Measurements from ENCODE around the gene FGB. TPM values are rescaled to one million over a fixed set of nuclear protein-coding genes. Genes with fewer than 3 reads are reported as not detected.

FGB gene
- total and polyA plus RNA-seq, 2 of the 13 experiments (the other 11 are each of a cell fraction or from before 2014, with no cell fraction given), result 226 to 784 TPM

DNA sequence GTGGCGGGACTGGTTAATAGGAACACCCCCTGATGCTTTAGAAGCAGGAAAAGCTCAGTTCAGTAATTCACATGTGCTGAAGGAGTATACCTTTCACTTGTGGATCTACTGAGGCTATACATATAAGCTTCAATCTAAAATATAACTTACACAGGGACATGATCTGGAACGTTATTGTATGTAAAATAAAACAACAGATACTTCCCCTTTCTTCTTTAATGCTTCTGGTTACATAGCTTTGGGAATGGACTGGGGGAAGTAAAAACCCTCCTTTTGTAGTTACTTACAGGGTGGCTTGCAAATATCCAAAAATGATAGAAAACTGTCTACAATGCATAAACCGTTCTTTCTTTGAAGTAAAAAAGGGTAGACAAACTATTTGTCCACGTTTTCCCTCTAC lies 47.8 kb downstream of the FGB start (continued):
- TF ChIP-seq, protein P1, sequence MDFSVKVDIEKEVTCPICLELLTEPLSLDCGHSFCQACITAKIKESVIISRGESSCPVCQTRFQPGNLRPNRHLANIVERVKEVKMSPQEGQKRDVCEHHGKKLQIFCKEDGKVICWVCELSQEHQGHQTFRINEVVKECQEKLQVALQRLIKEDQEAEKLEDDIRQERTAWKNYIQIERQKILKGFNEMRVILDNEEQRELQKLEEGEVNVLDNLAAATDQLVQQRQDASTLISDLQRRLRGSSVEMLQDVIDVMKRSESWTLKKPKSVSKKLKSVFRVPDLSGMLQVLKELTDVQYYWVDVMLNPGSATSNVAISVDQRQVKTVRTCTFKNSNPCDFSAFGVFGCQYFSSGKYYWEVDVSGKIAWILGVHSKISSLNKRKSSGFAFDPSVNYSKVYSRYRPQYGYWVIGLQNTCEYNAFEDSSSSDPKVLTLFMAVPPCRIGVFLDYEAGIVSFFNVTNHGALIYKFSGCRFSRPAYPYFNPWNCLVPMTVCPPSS (IDR thresholded peaks at IDR 0.05), result no peak
- TF ChIP-seq EP300 (IDR thresholded peaks at IDR 0.05; ENCODE audit: low read depth in 2 of 2, low read length in 2 of 2) (no peak), EP300 (CRISPR knock-in tag; IDR thresholded peaks at IDR 0.05; ENCODE audit: borderline replicate concordance) (no peak), ZNF3 (CRISPR knock-in tag; IDR thresholded peaks at IDR 0.05) (no peak), ZNF17 (CRISPR knock-in tag; IDR thresholded peaks at IDR 0.05) (no peak), ZNF543 (CRISPR knock-in tag; IDR thresholded peaks at IDR 0.05) (no peak), ZNF446 (CRISPR knock-in tag; IDR thresholded peaks at IDR 0.05) (no peak), RBFOX2 (IDR thresholded peaks at IDR 0.05; ENCODE audit: low read depth, low read length) (peak; percentile 38), WIZ (CRISPR knock-in tag; IDR thresholded peaks at IDR 0.05) (no peak), RAD21 (CRISPR knock-in tag; IDR thresholded peaks at IDR 0.05) (no peak), ZSCAN30 (CRISPR knock-in tag; IDR thresholded peaks at IDR 0.05) (no peak), ZNF264 (CRISPR knock-in tag; IDR thresholded peaks at IDR 0.05) (no peak), SAP130 (CRISPR knock-in tag; IDR thresholded peaks at IDR 0.05; ENCODE audit: low read depth) (peak; percentile 10; the same call in 1 of the 2 replicates), POLR2A (IDR thresholded peaks at IDR 0.05; ENCODE audit: insufficient read depth in 1 of 2, low read depth in 2 of 2, low read length in 2 of 2) (peak in 1 of 2 experiments; percentile 45; a peak in 1 of 4 replicates), SRF (IDR thresholded peaks at IDR 0.05; ENCODE audit: low read depth, low read length) (no peak)
- TF ChIP-seq, protein P2, sequence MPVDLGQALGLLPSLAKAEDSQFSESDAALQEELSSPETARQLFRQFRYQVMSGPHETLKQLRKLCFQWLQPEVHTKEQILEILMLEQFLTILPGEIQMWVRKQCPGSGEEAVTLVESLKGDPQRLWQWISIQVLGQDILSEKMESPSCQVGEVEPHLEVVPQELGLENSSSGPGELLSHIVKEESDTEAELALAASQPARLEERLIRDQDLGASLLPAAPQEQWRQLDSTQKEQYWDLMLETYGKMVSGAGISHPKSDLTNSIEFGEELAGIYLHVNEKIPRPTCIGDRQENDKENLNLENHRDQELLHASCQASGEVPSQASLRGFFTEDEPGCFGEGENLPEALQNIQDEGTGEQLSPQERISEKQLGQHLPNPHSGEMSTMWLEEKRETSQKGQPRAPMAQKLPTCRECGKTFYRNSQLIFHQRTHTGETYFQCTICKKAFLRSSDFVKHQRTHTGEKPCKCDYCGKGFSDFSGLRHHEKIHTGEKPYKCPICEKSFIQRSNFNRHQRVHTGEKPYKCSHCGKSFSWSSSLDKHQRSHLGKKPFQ (CRISPR knock-in tag; IDR thresholded peaks at IDR 0.05; ENCODE audit: insufficient replicate concordance), result no peak
- TF ChIP-seq, protein P3, sequence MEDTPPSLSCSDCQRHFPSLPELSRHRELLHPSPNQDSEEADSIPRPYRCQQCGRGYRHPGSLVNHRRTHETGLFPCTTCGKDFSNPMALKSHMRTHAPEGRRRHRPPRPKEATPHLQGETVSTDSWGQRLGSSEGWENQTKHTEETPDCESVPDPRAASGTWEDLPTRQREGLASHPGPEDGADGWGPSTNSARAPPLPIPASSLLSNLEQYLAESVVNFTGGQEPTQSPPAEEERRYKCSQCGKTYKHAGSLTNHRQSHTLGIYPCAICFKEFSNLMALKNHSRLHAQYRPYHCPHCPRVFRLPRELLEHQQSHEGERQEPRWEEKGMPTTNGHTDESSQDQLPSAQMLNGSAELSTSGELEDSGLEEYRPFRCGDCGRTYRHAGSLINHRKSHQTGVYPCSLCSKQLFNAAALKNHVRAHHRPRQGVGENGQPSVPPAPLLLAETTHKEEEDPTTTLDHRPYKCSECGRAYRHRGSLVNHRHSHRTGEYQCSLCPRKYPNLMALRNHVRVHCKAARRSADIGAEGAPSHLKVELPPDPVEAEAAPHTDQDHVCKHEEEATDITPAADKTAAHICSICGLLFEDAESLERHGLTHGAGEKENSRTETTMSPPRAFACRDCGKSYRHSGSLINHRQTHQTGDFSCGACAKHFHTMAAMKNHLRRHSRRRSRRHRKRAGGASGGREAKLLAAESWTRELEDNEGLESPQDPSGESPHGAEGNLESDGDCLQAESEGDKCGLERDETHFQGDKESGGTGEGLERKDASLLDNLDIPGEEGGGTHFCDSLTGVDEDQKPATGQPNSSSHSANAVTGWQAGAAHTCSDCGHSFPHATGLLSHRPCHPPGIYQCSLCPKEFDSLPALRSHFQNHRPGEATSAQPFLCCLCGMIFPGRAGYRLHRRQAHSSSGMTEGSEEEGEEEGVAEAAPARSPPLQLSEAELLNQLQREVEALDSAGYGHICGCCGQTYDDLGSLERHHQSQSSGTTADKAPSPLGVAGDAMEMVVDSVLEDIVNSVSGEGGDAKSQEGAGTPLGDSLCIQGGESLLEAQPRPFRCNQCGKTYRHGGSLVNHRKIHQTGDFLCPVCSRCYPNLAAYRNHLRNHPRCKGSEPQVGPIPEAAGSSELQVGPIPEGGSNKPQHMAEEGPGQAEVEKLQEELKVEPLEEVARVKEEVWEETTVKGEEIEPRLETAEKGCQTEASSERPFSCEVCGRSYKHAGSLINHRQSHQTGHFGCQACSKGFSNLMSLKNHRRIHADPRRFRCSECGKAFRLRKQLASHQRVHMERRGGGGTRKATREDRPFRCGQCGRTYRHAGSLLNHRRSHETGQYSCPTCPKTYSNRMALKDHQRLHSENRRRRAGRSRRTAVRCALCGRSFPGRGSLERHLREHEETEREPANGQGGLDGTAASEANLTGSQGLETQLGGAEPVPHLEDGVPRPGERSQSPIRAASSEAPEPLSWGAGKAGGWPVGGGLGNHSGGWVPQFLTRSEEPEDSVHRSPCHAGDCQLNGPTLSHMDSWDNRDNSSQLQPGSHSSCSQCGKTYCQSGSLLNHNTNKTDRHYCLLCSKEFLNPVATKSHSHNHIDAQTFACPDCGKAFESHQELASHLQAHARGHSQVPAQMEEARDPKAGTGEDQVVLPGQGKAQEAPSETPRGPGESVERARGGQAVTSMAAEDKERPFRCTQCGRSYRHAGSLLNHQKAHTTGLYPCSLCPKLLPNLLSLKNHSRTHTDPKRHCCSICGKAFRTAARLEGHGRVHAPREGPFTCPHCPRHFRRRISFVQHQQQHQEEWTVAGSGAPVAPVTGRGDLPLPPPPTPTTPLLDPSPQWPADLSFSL (CRISPR knock-in tag; IDR thresholded peaks at IDR 0.05), result no peak
- TF ChIP-seq, protein P4, sequence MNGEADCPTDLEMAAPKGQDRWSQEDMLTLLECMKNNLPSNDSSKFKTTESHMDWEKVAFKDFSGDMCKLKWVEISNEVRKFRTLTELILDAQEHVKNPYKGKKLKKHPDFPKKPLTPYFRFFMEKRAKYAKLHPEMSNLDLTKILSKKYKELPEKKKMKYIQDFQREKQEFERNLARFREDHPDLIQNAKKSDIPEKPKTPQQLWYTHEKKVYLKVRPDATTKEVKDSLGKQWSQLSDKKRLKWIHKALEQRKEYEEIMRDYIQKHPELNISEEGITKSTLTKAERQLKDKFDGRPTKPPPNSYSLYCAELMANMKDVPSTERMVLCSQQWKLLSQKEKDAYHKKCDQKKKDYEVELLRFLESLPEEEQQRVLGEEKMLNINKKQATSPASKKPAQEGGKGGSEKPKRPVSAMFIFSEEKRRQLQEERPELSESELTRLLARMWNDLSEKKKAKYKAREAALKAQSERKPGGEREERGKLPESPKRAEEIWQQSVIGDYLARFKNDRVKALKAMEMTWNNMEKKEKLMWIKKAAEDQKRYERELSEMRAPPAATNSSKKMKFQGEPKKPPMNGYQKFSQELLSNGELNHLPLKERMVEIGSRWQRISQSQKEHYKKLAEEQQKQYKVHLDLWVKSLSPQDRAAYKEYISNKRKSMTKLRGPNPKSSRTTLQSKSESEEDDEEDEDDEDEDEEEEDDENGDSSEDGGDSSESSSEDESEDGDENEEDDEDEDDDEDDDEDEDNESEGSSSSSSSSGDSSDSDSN (CRISPR knock-in tag; IDR thresholded peaks at IDR 0.05), result no peak
- TF ChIP-seq, protein P5, sequence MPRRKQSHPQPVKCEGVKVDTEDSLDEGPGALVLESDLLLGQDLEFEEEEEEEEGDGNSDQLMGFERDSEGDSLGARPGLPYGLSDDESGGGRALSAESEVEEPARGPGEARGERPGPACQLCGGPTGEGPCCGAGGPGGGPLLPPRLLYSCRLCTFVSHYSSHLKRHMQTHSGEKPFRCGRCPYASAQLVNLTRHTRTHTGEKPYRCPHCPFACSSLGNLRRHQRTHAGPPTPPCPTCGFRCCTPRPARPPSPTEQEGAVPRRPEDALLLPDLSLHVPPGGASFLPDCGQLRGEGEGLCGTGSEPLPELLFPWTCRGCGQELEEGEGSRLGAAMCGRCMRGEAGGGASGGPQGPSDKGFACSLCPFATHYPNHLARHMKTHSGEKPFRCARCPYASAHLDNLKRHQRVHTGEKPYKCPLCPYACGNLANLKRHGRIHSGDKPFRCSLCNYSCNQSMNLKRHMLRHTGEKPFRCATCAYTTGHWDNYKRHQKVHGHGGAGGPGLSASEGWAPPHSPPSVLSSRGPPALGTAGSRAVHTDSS (CRISPR knock-in tag; conservative IDR thresholded peaks at IDR 0.05), result no peak
